H9 (cell line): ENCODE measurements around the gene OVOL1. TPM values are rescaled to one million over a fixed set of nuclear protein-coding genes. Genes with fewer than 3 reads are reported as not detected.

Experiments
- DNase-seq: peaks from one replicate; pipeline ENCODE4 v3.0.0-alpha.2; 2017
- H2AFZ ChIP-seq: one replicate; pipeline ENCODE4 v1.6.1; 2013; ENCODE audit warnings: mild to moderate bottlenecking, low read length, control low read depth, moderate library complexity
- H2AK5ac ChIP-seq: 2 replicates; pipeline ENCODE4 v1.6.1; 2013; ENCODE audit warnings: low read length, control low read depth, mixed read lengths; ENCODE audit not compliant: insufficient read length
- H2BK120ac ChIP-seq: one replicate; pipeline ENCODE4 v1.6.1; 2013; ENCODE audit warnings: low read depth, mild to moderate bottlenecking, low read length, control low read depth, inconsistent platforms; ENCODE audit not compliant: poor library complexity, severe bottlenecking
- H2BK12ac ChIP-seq: 2 replicates; pipeline ENCODE4 v1.6.1; 2013; ENCODE audit warnings: low read length, control low read depth, mixed read lengths, low read depth; ENCODE audit not compliant: insufficient read length
- H2BK15ac ChIP-seq: 2 replicates; pipeline ENCODE4 v1.6.1; 2013; ENCODE audit warnings: low read depth, low read length, control low read depth
- H2BK20ac ChIP-seq: one replicate; pipeline ENCODE4 v1.6.1; 2013; ENCODE audit warnings: low read depth, mild to moderate bottlenecking, low read length, control low read depth, inconsistent platforms; ENCODE audit not compliant: poor library complexity, severe bottlenecking
- H2BK5ac ChIP-seq: 2 replicates; pipeline ENCODE4 v1.6.1; 2013; ENCODE audit warnings: low read length, control low read depth, mixed read lengths; ENCODE audit not compliant: insufficient read length
- H3K14ac ChIP-seq: 2 replicates; pipeline ENCODE4 v1.6.1; 2013; ENCODE audit warnings: low read length, control low read depth; ENCODE audit not compliant: insufficient read depth
- H3K18ac ChIP-seq: 2 replicates; pipeline ENCODE4 v1.6.1; 2013; ENCODE audit warnings: low read depth, mild to moderate bottlenecking, mixed read lengths, low read length, control low read depth; ENCODE audit not compliant: insufficient read length
- H3K23ac ChIP-seq: 2 replicates; pipeline ENCODE4 v1.6.1; 2013; ENCODE audit warnings: low read length, control low read depth, mixed read lengths, low read depth; ENCODE audit not compliant: insufficient read length
- H3K23me2 ChIP-seq: 2 replicates; pipeline ENCODE4 v1.6.1; 2013; ENCODE audit warnings: low read depth, mild to moderate bottlenecking, mixed read lengths, low read length, control low read depth; ENCODE audit not compliant: insufficient read length, poor library complexity, severe bottlenecking
- H3K27ac ChIP-seq: 2 replicates; pipeline ENCODE4 v1.5.1; 2013; ENCODE audit warnings: low read length, control low read depth, mixed read lengths, low read depth; ENCODE audit not compliant: insufficient read length
- H3K27me3 ChIP-seq: 2 replicates; pipeline ENCODE4 v1.6.1; 2013; ENCODE audit warnings: low read length, control low read depth, inconsistent platforms; ENCODE audit not compliant: insufficient read depth
- H3K4ac ChIP-seq: 2 replicates; pipeline ENCODE4 v1.6.1; 2013; ENCODE audit warnings: low read depth, mild to moderate bottlenecking, control low read depth, inconsistent platforms, low read length, moderate library complexity
- H3K4me1 ChIP-seq: 2 replicates; pipeline ENCODE4 v1.6.1; 2013; ENCODE audit warnings: low read length, control low read depth, inconsistent platforms; ENCODE audit not compliant: insufficient read depth
- H3K4me2 ChIP-seq: 2 replicates; pipeline ENCODE4 v1.6.1; 2013; ENCODE audit warnings: low read length, control low read depth, mixed read lengths; ENCODE audit not compliant: insufficient read length, insufficient read depth
- H3K56ac ChIP-seq: 2 replicates; pipeline ENCODE4 v1.6.1; 2013; ENCODE audit warnings: low read depth, mild to moderate bottlenecking, mixed read lengths, low read length, control low read depth; ENCODE audit not compliant: insufficient read length
- H3K79me1 ChIP-seq: 2 replicates; pipeline ENCODE4 v1.6.1; 2013; ENCODE audit warnings: low read depth, mild to moderate bottlenecking, moderate library complexity, low read length, control low read depth, inconsistent platforms; ENCODE audit not compliant: insufficient read depth, poor library complexity, severe bottlenecking
- H3K79me2 ChIP-seq: 2 replicates; pipeline ENCODE4 v1.6.1; 2013; ENCODE audit warnings: low read length, control low read depth, inconsistent platforms; ENCODE audit not compliant: insufficient read depth
- H3K9ac ChIP-seq: 2 replicates; pipeline ENCODE4 v1.6.1; 2013; ENCODE audit warnings: low read length, control low read depth, mixed read lengths; ENCODE audit not compliant: insufficient read length; ENCODE audit errors: extremely low read depth
- H3K9me3 ChIP-seq: one replicate; pipeline ENCODE4 v1.6.1; 2013; ENCODE audit warnings: low read depth, low read length, inconsistent platforms; ENCODE audit not compliant: control insufficient read depth
- H3T11ph ChIP-seq: one replicate; pipeline ENCODE4 v1.6.1; 2013; ENCODE audit warnings: mild to moderate bottlenecking, low read length, control low read depth, inconsistent platforms
- H4K20me1 ChIP-seq: one replicate; pipeline ENCODE4 v1.6.1; 2013; ENCODE audit not compliant: control insufficient read depth, insufficient read length, insufficient read depth
- H4K5ac ChIP-seq: 2 replicates; pipeline ENCODE4 v1.6.1; 2013; ENCODE audit warnings: low read depth, mild to moderate bottlenecking, mixed read lengths, low read length, control low read depth; ENCODE audit not compliant: insufficient read length
- H4K8ac ChIP-seq: replicated peaks from 2 replicates; pipeline ENCODE4 v1.6.1; 2013; ENCODE audit warnings: low read length, control low read depth, mixed read lengths, low read depth; ENCODE audit not compliant: insufficient read length
- H4K91ac ChIP-seq: 2 replicates; pipeline ENCODE4 v1.6.1; 2013; ENCODE audit warnings: low read depth, mild to moderate bottlenecking, moderate library complexity, mixed read lengths, low read length, control low read depth; ENCODE audit not compliant: insufficient read length
- H3K27ac Mint-ChIP-seq, 3 experiments: 2 replicates in 2 of 3; 3 replicates in 1 of 3; pipeline ENCODE4 v1.8.0; 2020 to 2021; ENCODE audit warnings: mixed read lengths in 3 of 3, mild to moderate bottlenecking in 1 of 3, moderate library complexity in 1 of 3
- H3K27me3 Mint-ChIP-seq: 2 replicates; pipeline ENCODE4 v1.8.0; 2021; ENCODE audit warnings: low read depth, mild to moderate bottlenecking, moderate library complexity, mixed read lengths
- H3K36me3 Mint-ChIP-seq, 3 experiments: 2 replicates in 2 of 3; 3 replicates in 1 of 3; pipeline ENCODE4 v1.8.0; 2020 to 2021; ENCODE audit warnings: low read depth in 3 of 3, mixed read lengths in 3 of 3; ENCODE audit not compliant: insufficient read depth in 1 of 3
- H3K4me1 Mint-ChIP-seq, 2 experiments: 2 replicates each; pipeline ENCODE4 v1.8.0; 2020; ENCODE audit warnings: mixed read lengths in 2 of 2
- H3K4me3 Mint-ChIP-seq, 2 experiments: 2 replicates in 1 of 2; 3 replicates in 1 of 2; pipeline ENCODE4 v1.8.0; 2020 to 2021; ENCODE audit warnings: mild to moderate bottlenecking in 2 of 2, mixed read lengths in 2 of 2, moderate library complexity in 1 of 2
- H3K9me3 Mint-ChIP-seq, 2 experiments: 2 replicates in 1 of 2; 3 replicates in 1 of 2; pipeline ENCODE4 v1.8.0; 2020; ENCODE audit warnings: mild to moderate bottlenecking in 2 of 2, mixed read lengths in 2 of 2, moderate library complexity in 1 of 2
- WGBS: extraction: QIAGEN DNeasy Blood & Tissue Kit; methylation state at CpG from one replicate; pipeline ENCODE4 v1.1.7; 2013; ENCODE audit warnings: missing lambda C conversion rate, low lambda C conversion rate, mixed read lengths; ENCODE audit not compliant: insufficient read length; ENCODE audit errors: extremely low coverage; 5-methylcytosine and 5-hydroxymethylcytosine counted together
- total RNA-seq: library from RNA; stranded (reverse); gene quantifications from 2 replicates; pipeline ENCODE4 v1.2.1, GENCODE V29; 2021
- TF ChIP-seq, protein P1 (sequence below): fragments of 200-600 bp; sonication (generic); conservative IDR thresholded peaks from 3 replicates; pipeline ENCODE4 v1.8.0; 2021; ENCODE audit warnings: antibody characterized with exemption, mild to moderate bottlenecking

The OVOL1 gene
- total RNA-seq, 1 experiment from 2014 or later, result 5.1 TPM

- Mint-ChIP-seq H3K9me3 (peaks cover 0 to 2% of the 10 kb centered on the region in 2 experiments; a peak in 1 of 5 replicates), H3K4me1 (peaks cover 10 to 13% of the 10 kb centered on the region in 2 experiments), H3K36me3 (peaks cover 0 to 18% (median 8%) of the 10 kb centered on the region in 3 experiments; a peak in 4 of 7 replicates), H3K27me3 (peaks cover 29% of the 10 kb centered on the region), H3K4me3 (peak overlapping the region; percentile 12 to 80; a peak in 3 of 5 replicates), H3K27ac (no peak overlapping the region)
- no peaks in the 10 kb centered on the region for H3K4me1 ChIP-seq
- no peak for DNase-seq
- no peak overlapping the region for H3K4ac ChIP-seq
- no peak overlapping the region for H2BK120ac ChIP-seq
- H3K23me2 ChIP-seq, result peaks cover 10% of the 10 kb centered on the region
- H2AFZ ChIP-seq, result no peak overlapping the region
- no peaks in the 10 kb centered on the region for H3K79me2 ChIP-seq
- no peak overlapping the region for H3K18ac ChIP-seq
- H2BK5ac ChIP-seq, result no peak overlapping the region
- H3K27me3 ChIP-seq, result peaks cover 2% of the 10 kb centered on the region; the same call in 1 of the 2 replicates
- H2BK15ac ChIP-seq, result no peak overlapping the region
- H3T11ph ChIP-seq, result no peak overlapping the region
- no peak overlapping the region for H4K5ac ChIP-seq
- H3K14ac ChIP-seq, result no peak overlapping the region; the same call in 1 of the 2 replicates
- H4K8ac ChIP-seq, result no peak overlapping the region
- H3K4me2 ChIP-seq, result peak overlapping the region; percentile 9
- no peaks in the 10 kb centered on the region for H3K9me3 ChIP-seq
- TF ChIP-seq, protein P1, sequence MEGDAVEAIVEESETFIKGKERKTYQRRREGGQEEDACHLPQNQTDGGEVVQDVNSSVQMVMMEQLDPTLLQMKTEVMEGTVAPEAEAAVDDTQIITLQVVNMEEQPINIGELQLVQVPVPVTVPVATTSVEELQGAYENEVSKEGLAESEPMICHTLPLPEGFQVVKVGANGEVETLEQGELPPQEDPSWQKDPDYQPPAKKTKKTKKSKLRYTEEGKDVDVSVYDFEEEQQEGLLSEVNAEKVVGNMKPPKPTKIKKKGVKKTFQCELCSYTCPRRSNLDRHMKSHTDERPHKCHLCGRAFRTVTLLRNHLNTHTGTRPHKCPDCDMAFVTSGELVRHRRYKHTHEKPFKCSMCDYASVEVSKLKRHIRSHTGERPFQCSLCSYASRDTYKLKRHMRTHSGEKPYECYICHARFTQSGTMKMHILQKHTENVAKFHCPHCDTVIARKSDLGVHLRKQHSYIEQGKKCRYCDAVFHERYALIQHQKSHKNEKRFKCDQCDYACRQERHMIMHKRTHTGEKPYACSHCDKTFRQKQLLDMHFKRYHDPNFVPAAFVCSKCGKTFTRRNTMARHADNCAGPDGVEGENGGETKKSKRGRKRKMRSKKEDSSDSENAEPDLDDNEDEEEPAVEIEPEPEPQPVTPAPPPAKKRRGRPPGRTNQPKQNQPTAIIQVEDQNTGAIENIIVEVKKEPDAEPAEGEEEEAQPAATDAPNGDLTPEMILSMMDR, result no peak
- H3K79me1 ChIP-seq, result no peaks in the 10 kb centered on the region
- no peaks in the 10 kb centered on the region for H4K20me1 ChIP-seq
- WGBS, result no CpG with 5 or more reads among the region's 12 CpGs
- no peak overlapping the region for H2AK5ac ChIP-seq
- no peak overlapping the region for H3K23ac ChIP-seq
- H3K56ac ChIP-seq, result no peak overlapping the region
- no peak overlapping the region for H3K27ac ChIP-seq
- H4K91ac ChIP-seq, result no peak overlapping the region
- H2BK12ac ChIP-seq, result no peak overlapping the region
- no peak overlapping the region for H3K9ac ChIP-seq
- no peak overlapping the region for H2BK20ac ChIP-seq
These were observed 7.3 kb upstream of the OVOL1 start for GRCh38 chr11:65779669-65779918.
